ENCODE data around the gene ZNF25.

GRCh38 chr10:37937864-37938263, 38.6 kb downstream of the ZNF25 start:
- no peak for TF ChIP-seq CTCF (IDR thresholded peaks at IDR 0.05)
- TF ChIP-seq POLR2A (IDR thresholded peaks at IDR 0.05): no peak
